ENCODE data around the gene PHTF1. TPM values are rescaled to one million over a fixed set of nuclear protein-coding genes. Genes with fewer than 3 reads are reported as not detected.
"Not testable (repeated sequence)": the region's sequence is repeated elsewhere in the genome, so short reads cannot be mapped to it uniquely, and the experiment has no call there.

PHTF1 gene
- total and polyA plus RNA-seq, 4 donors, result 2.8 to 26.3 (median 11.8) TPM

DNA sequence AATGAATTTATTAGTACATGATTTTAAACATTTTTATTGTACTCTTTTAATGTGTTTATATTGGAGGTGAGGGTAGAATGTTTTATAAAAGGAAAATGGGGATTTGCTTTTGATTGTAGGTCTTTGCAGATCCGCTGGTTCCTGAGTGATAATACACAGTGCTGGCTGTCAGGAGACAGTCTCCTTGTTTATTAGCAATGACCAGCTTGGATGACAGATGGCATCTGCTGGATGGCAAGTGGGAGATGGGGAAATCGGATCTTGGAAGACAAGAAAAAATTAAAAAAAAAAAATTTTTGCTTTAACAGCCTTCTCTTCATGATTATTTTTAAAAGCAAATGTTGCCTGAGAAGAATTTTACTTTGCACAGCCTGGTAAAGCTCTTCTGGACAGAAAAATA lies 4.4 kb upstream of the PHTF1 start:
- intact Hi-C loops (cut with DNase I), result loop anchor here in 1 of 2 donors (5.0 kb wide), 1 partner anchor 49 kb away; the partner anchor contains the start of gene RSBN1
- DNase-seq (no peak), ATAC-seq (ENCODE audit: low FRiP score) (no peak)
- Histone ChIP-seq H3K27me3 (ENCODE audit: control insufficient read depth in 1 of 2, insufficient read depth in 2 of 2, low read length in 1 of 2) (no peaks in the 10 kb centered on the region), H3K36me3 (ENCODE audit: control insufficient read depth in 1 of 2, insufficient read depth in 2 of 2, low read length in 1 of 2) (peaks cover 2 to 8% of the 10 kb centered on the region in 2 donors), H3K4me3 (ENCODE audit: low read length in 2 of 2) (no peak overlapping the region), H3K4me1 (ENCODE audit: control insufficient read depth in 1 of 2, insufficient read depth in 2 of 2, low read length in 2 of 2) (no peaks in the 10 kb centered on the region), H3K9me3 (ENCODE audit: control insufficient read depth, low read length) (no peaks in the 10 kb centered on the region), H3K27ac (ENCODE audit: low read depth in 1 of 2, low read length in 2 of 2) (no peak overlapping the region)
- 89 to 92% methylated on average over 2 of the region's 2 CpGs for WGBS, 2 donors

DNA sequence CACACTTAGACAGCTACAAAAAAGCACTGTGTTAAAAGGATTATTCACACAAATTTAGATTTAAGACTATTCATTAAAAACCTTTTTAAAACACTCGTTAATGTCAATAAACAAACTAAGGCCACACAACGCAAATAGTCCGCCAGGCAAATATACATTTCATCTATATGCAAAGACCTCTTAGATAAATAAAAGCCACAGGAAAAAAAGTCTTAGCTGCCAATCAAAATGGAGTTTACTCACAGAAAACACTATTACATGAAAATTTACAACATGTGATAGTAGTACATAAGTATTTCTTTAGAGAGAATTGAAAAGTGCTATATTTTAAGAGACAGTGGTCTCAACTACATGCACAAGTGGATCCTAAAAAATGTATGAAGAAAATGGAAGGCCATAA lies 2.7 kb upstream of the PHTF1 start:
- H3K4me1 ChIP-seq (ENCODE audit: control insufficient read depth in 1 of 2, insufficient read depth in 2 of 2, low read length in 2 of 2), result no peaks in the 10 kb centered on the region
- no peak for DNase-seq

DNA sequence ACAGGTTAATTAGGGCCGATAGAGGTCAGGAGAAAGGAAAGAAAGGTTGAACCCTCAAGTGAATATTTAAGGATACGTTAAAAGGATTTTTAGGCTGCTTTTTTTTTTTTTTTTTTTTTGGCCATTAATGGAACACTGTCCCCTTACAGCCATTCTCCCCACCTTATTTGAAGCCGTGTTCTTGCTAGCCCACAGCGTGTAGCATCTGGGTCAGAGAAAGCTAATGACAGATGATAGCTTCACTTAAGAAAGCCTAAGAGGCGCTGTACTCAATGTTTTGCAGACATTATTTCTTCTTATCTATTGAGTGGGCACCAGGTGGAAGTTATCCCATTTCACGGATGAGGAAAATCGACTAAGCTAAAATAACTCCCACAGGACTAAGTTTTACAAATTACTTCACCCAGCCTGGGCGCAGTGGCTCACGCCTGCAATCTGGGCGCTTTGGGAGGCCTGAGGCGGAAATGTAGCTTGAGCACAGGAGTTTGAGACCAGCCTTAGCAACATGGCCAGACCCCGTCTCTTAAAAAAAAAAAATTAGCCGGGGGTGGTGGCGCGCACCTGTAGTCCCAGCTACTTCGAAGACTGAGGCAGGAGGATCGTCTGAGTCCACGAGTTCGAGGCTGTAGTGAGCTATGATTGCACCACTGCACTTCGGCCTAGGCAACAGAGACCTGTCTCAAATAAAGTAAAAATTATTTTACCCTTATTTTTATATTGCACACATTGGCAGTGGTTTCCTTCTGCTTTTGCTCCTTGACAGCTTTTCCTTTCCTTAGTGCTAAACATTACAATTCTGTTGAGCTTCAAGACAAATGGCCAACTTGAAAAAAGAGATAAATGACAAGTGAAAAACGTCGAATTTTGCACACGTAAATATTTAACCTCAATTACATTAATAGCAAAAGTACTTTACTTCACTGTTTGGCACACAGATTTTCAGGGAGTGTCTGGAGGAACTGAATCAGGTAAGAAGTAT lies 1.1 kb upstream of the PHTF1 start:
- 68 to 70% methylated on average over 23 of the region's 23 CpGs for WGBS, 2 donors
- ATAC-seq (ENCODE audit: low FRiP score) (no peak), DNase-seq (no peak)
- Histone ChIP-seq H3K9me3 (ENCODE audit: control insufficient read depth, low read length) (no peaks in the 10 kb centered on the region), H3K27ac (ENCODE audit: low read depth in 1 of 2, low read length in 2 of 2) (peak overlapping the region in 1 of 2 donors; percentile 84), H3K27me3 (ENCODE audit: control insufficient read depth in 1 of 2, insufficient read depth in 2 of 2, low read length in 1 of 2) (no peaks in the 10 kb centered on the region), H3K4me1 (ENCODE audit: control insufficient read depth in 1 of 2, insufficient read depth in 2 of 2, low read length in 2 of 2) (no peaks in the 10 kb centered on the region), H3K36me3 (ENCODE audit: control insufficient read depth in 1 of 2, insufficient read depth in 2 of 2, low read length in 1 of 2) (no peaks in the 10 kb centered on the region), H3K4me3 (ENCODE audit: low read length in 2 of 2) (peak overlapping the region in 1 of 2 donors; percentile 98)
- intact Hi-C loops (cut with DNase I), result loop anchor here in 1 of 2 donors (5.0 kb wide), 1 partner anchor 52 kb away; the partner anchor contains the start of gene RSBN1

More for the DNA sequence above, 2.7 kb upstream of the PHTF1 start:
- no peaks in the 10 kb centered on the region for H3K27me3 ChIP-seq (ENCODE audit: control insufficient read depth in 1 of 2, insufficient read depth in 2 of 2, low read length in 1 of 2)
- no peaks in the 10 kb centered on the region for H3K9me3 ChIP-seq (ENCODE audit: control insufficient read depth, low read length)
- peaks cover 0 to 2% of the 10 kb centered on the region in 2 donors for H3K36me3 ChIP-seq (ENCODE audit: control insufficient read depth in 1 of 2, insufficient read depth in 2 of 2, low read length in 1 of 2)
- ATAC-seq (ENCODE audit: low FRiP score), result no peak
- H3K4me3 ChIP-seq (ENCODE audit: low read length in 2 of 2), result no peak overlapping the region
- no peak overlapping the region for H3K27ac ChIP-seq (ENCODE audit: low read depth in 1 of 2, low read length in 2 of 2)
- WGBS, 2 donors, result 88 to 92% methylated on average over 3 of the region's 3 CpGs
- intact Hi-C loops (cut with DNase I), result loop anchor here in 1 of 2 donors (5.0 kb wide), 1 partner anchor 50 kb away; the partner anchor contains the start of gene RSBN1

DNA sequence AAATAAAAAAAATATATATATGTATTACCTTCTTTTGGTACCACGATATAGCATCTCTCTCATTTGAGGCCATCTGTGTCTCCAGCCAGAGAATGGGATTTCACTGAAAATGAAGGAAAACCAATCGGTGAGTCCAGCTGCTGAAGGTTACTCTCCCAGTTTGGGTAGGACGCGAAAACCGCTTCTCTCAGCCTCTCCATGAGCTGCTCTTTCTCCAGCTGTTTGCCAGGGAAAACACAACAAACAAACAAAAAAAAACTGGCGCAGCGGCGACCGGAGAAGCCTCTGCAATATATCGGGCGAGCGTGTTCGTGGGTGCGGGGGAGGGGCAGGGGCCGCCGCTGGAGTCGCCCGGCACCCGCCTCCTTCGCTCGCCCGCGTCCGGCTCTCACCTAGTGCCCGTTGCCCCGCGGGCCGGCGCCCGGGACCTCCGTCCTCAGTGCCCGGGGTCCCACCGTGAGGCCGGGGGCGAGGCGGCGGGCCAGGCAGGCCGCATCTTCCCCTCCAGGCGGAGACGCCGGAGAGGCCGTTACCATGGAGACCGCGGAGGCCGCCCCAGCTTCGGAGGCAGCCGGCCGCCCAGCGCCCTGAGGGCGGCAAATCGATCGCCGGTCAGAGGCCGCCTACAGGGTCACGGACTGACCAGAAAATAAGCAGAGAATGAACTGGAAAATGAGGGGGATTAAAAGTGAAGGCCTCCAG lies 504 bp downstream of the PHTF1 start:
- intact Hi-C loops (cut with DNase I), result no loop called here
- peak; percentile 82 to 89 for DNase-seq

DNA sequence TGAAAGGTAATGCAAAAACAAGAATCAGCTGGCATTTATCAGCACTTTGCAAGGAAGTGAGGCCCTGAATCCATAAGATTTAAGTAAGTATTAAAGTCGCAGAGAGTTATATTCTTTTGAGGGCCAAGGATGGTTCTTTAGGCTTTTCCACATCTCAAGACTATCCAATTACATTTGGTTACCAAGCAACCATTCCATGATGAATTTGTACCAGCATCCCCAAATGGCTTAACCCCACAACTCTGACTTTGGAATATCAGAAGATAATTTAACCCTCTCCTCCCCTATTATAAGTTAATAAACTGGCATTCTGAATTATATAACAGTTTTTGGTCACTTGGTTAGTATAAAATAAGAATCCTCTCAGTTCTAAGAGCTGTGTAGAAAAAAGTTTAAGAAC lies 2.8 kb downstream of the PHTF1 start:
- H3K4me1 ChIP-seq (ENCODE audit: control insufficient read depth in 1 of 2, insufficient read depth in 2 of 2, low read length in 2 of 2), result no peaks in the 10 kb centered on the region
- 83 to 89% methylated on average over 1 of the region's 1 CpG for WGBS, 2 donors
- DNase-seq, result no peak
- no peaks in the 10 kb centered on the region for H3K9me3 ChIP-seq (ENCODE audit: control insufficient read depth, low read length)
- H3K36me3 ChIP-seq (ENCODE audit: control insufficient read depth in 1 of 2, insufficient read depth in 2 of 2, low read length in 1 of 2), result no peaks in the 10 kb centered on the region
- H3K4me3 ChIP-seq (ENCODE audit: low read length in 2 of 2), result no peak overlapping the region
- H3K27me3 ChIP-seq (ENCODE audit: control insufficient read depth in 1 of 2, insufficient read depth in 2 of 2, low read length in 1 of 2), result no peaks in the 10 kb centered on the region
- no peak for ATAC-seq (ENCODE audit: low FRiP score)
- intact Hi-C loops (cut with DNase I), result no loop called here
- no peak overlapping the region for H3K27ac ChIP-seq (ENCODE audit: low read depth in 1 of 2, low read length in 2 of 2)

More for the DNA sequence above, 504 bp downstream of the PHTF1 start:
- ATAC-seq (ENCODE audit: low FRiP score), result peak; percentile 86
- Histone ChIP-seq H3K27ac (ENCODE audit: low read depth in 1 of 2, low read length in 2 of 2) (peak overlapping the region; percentile 72 to 93), H3K4me3 (ENCODE audit: low read length in 2 of 2) (peak overlapping the region; percentile 91 to 98), H3K9me3 (ENCODE audit: control insufficient read depth, low read length) (no peaks in the 10 kb centered on the region), H3K27me3 (ENCODE audit: control insufficient read depth in 1 of 2, insufficient read depth in 2 of 2, low read length in 1 of 2) (no peaks in the 10 kb centered on the region), H3K4me1 (ENCODE audit: control insufficient read depth in 1 of 2, insufficient read depth in 2 of 2, low read length in 2 of 2) (no peaks in the 10 kb centered on the region), H3K36me3 (ENCODE audit: control insufficient read depth in 1 of 2, insufficient read depth in 2 of 2, low read length in 1 of 2) (no peaks in the 10 kb centered on the region)
- 0 to 1% methylated on average over 45 to 55 of the region's 55 CpGs for WGBS, 2 donors

DNA sequence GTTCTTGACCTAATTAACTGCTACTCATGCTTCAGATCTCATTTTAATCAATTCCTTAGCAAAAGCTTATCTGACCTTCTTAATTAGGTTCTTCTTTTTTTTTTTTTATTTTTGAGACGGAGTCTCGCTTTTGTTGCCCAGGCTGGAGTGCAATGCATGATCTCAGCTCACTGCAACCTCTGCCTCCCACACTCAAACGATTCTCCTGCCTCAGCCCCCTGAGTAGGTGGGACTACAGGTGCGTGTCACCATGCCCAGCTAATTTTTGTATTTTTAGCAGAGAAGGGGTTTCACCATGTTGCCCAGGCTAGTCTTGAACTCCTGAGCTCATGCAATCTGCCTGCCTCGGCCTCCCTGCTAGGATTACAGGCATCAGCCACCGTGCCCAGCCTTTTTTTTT lies 6.0 kb downstream of the PHTF1 start:
- intact Hi-C loops (cut with DNase I); ATAC-seq (ENCODE audit: low FRiP score); H3K4me1 ChIP-seq (ENCODE audit: control insufficient read depth in 1 of 2, insufficient read depth in 2 of 2, low read length in 2 of 2); H3K9me3 ChIP-seq (ENCODE audit: control insufficient read depth, low read length); H3K4me3 ChIP-seq (ENCODE audit: low read length in 2 of 2); H3K27me3 ChIP-seq (ENCODE audit: control insufficient read depth in 1 of 2, insufficient read depth in 2 of 2, low read length in 1 of 2); DNase-seq; H3K36me3 ChIP-seq (ENCODE audit: control insufficient read depth in 1 of 2, insufficient read depth in 2 of 2, low read length in 1 of 2); H3K27ac ChIP-seq (ENCODE audit: low read depth in 1 of 2, low read length in 2 of 2): not testable (repeated sequence)
- 95 to 96% methylated on average over 6 of the region's 6 CpGs for WGBS, 2 donors

DNA sequence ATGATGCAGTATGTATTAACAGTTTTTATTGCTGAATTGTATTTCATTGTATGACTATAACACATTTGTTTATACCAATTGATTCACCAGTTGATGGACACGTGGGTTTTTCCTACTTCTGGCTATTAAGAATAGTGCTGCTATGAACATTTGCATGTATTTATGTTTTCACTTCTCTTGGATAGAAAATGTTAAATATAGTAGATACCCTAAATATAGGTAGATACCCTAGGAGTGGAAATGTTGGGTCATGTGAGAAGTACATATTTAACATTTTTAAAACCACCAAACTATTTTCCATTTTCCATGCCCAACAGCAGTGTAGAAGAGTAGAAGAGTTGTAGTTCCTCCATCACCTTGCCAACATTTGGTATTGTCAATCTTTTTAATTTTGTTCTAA lies 7.8 kb downstream of the PHTF1 start:
- H3K4me3 ChIP-seq (ENCODE audit: low read length in 2 of 2), result no peak overlapping the region
- no peaks in the 10 kb centered on the region for H3K36me3 ChIP-seq (ENCODE audit: control insufficient read depth in 1 of 2, insufficient read depth in 2 of 2, low read length in 1 of 2)
- 90 to 96% methylated on average over 1 of the region's 1 CpG for WGBS, 2 donors
- ATAC-seq (ENCODE audit: low FRiP score), result no peak
- H3K9me3 ChIP-seq (ENCODE audit: control insufficient read depth, low read length), result no peaks in the 10 kb centered on the region
- no peak overlapping the region for H3K27ac ChIP-seq (ENCODE audit: low read depth in 1 of 2, low read length in 2 of 2)
- intact Hi-C loops (cut with DNase I), result no loop called here
- DNase-seq, result no peak
- no peaks in the 10 kb centered on the region for H3K4me1 ChIP-seq (ENCODE audit: control insufficient read depth in 1 of 2, insufficient read depth in 2 of 2, low read length in 2 of 2)
- H3K27me3 ChIP-seq (ENCODE audit: control insufficient read depth in 1 of 2, insufficient read depth in 2 of 2, low read length in 1 of 2), result no peaks in the 10 kb centered on the region

DNA sequence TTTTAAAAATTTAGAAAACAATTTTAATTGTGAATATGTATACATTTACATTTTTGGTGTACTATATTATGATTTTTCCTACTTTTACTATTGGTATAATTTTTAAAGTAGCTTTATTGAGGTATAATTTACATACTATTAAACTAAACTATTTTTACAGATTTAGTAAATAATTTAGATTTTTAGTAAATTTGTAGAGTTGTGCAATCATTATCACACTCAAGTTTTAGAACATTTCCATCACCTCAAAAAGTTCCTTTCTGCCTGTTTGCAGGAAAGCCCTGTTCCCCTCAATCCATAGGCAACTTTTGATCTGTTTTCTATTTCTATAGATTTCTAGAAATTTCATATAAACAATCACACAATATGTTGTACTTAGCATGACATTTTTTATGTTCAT lies 8.2 kb downstream of the PHTF1 start:
- Histone ChIP-seq H3K36me3 (ENCODE audit: control insufficient read depth in 1 of 2, insufficient read depth in 2 of 2, low read length in 1 of 2) (no peaks in the 10 kb centered on the region), H3K4me3 (ENCODE audit: low read length in 2 of 2) (no peak overlapping the region), H3K27me3 (ENCODE audit: control insufficient read depth in 1 of 2, insufficient read depth in 2 of 2, low read length in 1 of 2) (no peaks in the 10 kb centered on the region), H3K9me3 (ENCODE audit: control insufficient read depth, low read length) (no peaks in the 10 kb centered on the region), H3K4me1 (ENCODE audit: control insufficient read depth in 1 of 2, insufficient read depth in 2 of 2, low read length in 2 of 2) (no peaks in the 10 kb centered on the region), H3K27ac (ENCODE audit: low read depth in 1 of 2, low read length in 2 of 2) (no peak overlapping the region)
- intact Hi-C loops (cut with DNase I), result no loop called here
- DNase-seq (no peak), ATAC-seq (ENCODE audit: low FRiP score) (no peak)
